Smooth muscle cell (in vitro differentiated cells): Measurements from ENCODE around the gene SLC7A8. TPM values are rescaled to one million over a fixed set of nuclear protein-coding genes. Genes with fewer than 3 reads are reported as not detected.

Experiments used
- DNase-seq: peaks from one replicate; lab custom pipeline; 2025; ENCODE audit not compliant: unreplicated experiment; lab: John Stamatoyannopoulos, UW
- H2AFZ ChIP-seq: fragments of 200-600 bp; sonication (generic); 2 replicates; pipeline ENCODE4 v1.6.0; 2016; ENCODE audit warnings: antibody characterized with exemption, low read depth, mild to moderate bottlenecking
- H3F3A ChIP-seq: fragments of 200-600 bp; sonication (generic); 2 replicates; pipeline ENCODE4 v1.6.0; 2017; ENCODE audit warnings: antibody characterized with exemption, low read depth
- H3K27ac ChIP-seq: fragments of 200-600 bp; sonication (generic); 2 replicates; pipeline ENCODE4 v1.5.1; 2016; ENCODE audit warnings: low read depth, mild to moderate bottlenecking
- H3K27me3 ChIP-seq: fragments of 200-600 bp; sonication (generic); 2 replicates; pipeline ENCODE4 v1.6.1; 2016; ENCODE audit warnings: low read depth, mild to moderate bottlenecking
- H3K36me3 ChIP-seq: fragments of 200-600 bp; sonication (generic); 2 replicates; pipeline ENCODE4 v1.5.1; 2016; ENCODE audit warnings: low read depth
- H3K4me1 ChIP-seq: fragments of 200-600 bp; sonication (generic); 2 replicates; pipeline ENCODE4 v1.5.1; 2016; ENCODE audit warnings: low read depth
- H3K4me2 ChIP-seq: fragments of 200-600 bp; sonication (generic); 2 replicates; pipeline ENCODE4 v1.6.0; 2016; ENCODE audit warnings: mild to moderate bottlenecking
- H3K4me3 ChIP-seq: fragments of 200-600 bp; sonication (generic); 2 replicates; pipeline ENCODE4 v1.5.1; 2016; ENCODE audit warnings: mild to moderate bottlenecking
- H3K79me2 ChIP-seq: fragments of 200-600 bp; sonication (generic); 2 replicates; pipeline ENCODE4 v1.6.0; 2016; ENCODE audit warnings: low read depth, mild to moderate bottlenecking
- H3K9ac ChIP-seq: fragments of 200-600 bp; sonication (generic); 2 replicates; pipeline ENCODE4 v1.6.0; 2016; ENCODE audit warnings: low read depth
- H3K9me3 ChIP-seq: fragments of 200-600 bp; sonication (generic); replicated peaks from 2 replicates; pipeline ENCODE4 v1.5.1; 2016; ENCODE audit warnings: low read depth
- H4K20me1 ChIP-seq: fragments of 200-600 bp; sonication (generic); 2 replicates; pipeline ENCODE4 v1.6.0; 2016; ENCODE audit warnings: low read depth
- WGBS: methylation state at CpG from one replicate; pipeline ENCODE4 v1.1.7; 2016; ENCODE audit warnings: low lambda C conversion rate; 5-methylcytosine and 5-hydroxymethylcytosine counted together
- polyA plus RNA-seq: library from polyadenylated mRNA; unstranded; fragments of >200 nt; fragmentation: Nextera tagmentation; extraction: Ambion mirVana; gene quantifications from 2 replicates; pipeline ENCODE4 v1.2.1, GENCODE V29; 2016
- total RNA-seq: library from RNA; depleted of rRNA; stranded (reverse); fragments of >200 nt; gene quantifications from 2 replicates; pipeline ENCODE4 v1.2.3, GENCODE V29; 2014
- TF ChIP-seq, protein P1 (sequence below): fragments of 200-600 bp; sonication (generic); IDR thresholded peaks from 2 replicates; pipeline ENCODE4 v1.5.1; 2017; ENCODE audit warnings: borderline replicate concordance, mild to moderate bottlenecking, antibody characterized with exemption; ENCODE audit not compliant: insufficient read depth, poor library complexity, severe bottlenecking

SLC7A8 gene
- total and polyA plus RNA-seq, 2 experiments from 2014 or later, result 16.4 to 26.0 TPM

DNA sequence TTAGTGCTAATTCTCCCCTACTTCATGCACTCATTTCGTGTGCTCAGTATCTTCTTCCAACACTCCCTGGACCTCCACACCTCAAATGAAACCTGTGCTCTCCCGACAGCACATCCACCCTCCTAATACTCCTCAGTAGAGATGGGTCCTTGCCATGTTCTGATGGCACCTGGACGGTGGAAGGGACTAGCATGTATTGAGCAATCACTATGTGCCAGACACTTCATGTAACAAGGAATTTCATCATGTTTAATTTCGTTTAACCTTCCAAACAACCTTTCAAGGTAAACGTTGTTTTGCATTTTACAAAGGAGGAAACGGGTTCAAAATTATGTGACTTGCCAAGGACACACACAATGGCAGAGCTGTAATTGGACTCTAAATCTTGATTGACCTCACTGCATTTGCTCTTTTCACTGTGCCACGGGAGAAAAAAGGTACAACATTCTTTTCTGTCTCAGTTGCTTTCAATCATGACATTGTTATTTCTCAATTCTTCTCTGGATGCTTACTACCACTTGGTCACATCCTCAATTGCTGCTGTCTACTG, 12.2 kb upstream of the SLC7A8 start:
- no peaks in the 10 kb centered on the region for H3K36me3 ChIP-seq
- H3K9me3 ChIP-seq, result no peaks in the 10 kb centered on the region
- H4K20me1 ChIP-seq, result no peaks in the 10 kb centered on the region
- H3K9ac ChIP-seq, result no peak overlapping the region
- no peak for DNase-seq
- no peak overlapping the region for H2AFZ ChIP-seq
- H3K79me2 ChIP-seq, result no peaks in the 10 kb centered on the region
- H3K27ac ChIP-seq, result no peak overlapping the region
- no peaks in the 10 kb centered on the region for H3K27me3 ChIP-seq
- H3F3A ChIP-seq, result no peaks in the 10 kb centered on the region
- no peak overlapping the region for H3K4me3 ChIP-seq
- H3K4me2 ChIP-seq, result no peak overlapping the region
- TF ChIP-seq, protein P1, sequence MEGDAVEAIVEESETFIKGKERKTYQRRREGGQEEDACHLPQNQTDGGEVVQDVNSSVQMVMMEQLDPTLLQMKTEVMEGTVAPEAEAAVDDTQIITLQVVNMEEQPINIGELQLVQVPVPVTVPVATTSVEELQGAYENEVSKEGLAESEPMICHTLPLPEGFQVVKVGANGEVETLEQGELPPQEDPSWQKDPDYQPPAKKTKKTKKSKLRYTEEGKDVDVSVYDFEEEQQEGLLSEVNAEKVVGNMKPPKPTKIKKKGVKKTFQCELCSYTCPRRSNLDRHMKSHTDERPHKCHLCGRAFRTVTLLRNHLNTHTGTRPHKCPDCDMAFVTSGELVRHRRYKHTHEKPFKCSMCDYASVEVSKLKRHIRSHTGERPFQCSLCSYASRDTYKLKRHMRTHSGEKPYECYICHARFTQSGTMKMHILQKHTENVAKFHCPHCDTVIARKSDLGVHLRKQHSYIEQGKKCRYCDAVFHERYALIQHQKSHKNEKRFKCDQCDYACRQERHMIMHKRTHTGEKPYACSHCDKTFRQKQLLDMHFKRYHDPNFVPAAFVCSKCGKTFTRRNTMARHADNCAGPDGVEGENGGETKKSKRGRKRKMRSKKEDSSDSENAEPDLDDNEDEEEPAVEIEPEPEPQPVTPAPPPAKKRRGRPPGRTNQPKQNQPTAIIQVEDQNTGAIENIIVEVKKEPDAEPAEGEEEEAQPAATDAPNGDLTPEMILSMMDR, result no peak
- WGBS, result 88% methylated on average over 7 of the region's 7 CpGs
- H3K4me1 ChIP-seq, result no peaks in the 10 kb centered on the region

DNA sequence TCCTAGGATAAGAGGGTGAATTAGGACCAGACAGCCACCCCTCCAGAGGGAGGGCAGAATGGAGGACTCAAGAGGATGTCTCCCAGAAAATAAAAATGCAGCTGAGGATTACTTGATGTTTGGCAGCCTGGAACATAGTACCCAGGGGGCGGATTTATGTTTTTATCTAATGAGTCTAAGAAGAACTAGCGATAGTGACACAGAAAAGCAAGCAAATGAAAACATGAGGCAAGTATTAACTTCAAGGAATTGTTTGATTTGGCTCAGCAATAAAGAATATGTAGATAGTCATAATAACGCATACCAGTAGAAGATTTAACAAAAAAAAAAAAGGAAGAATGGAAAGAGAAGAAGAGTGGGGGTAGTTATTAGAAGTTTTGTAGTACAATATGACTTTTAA, 10.0 kb upstream of the SLC7A8 start:
- no peak overlapping the region for H3K27ac ChIP-seq
- H3K79me2 ChIP-seq, result no peaks in the 10 kb centered on the region
- TF ChIP-seq, protein P1, result no peak
- no peaks in the 10 kb centered on the region for H3K4me1 ChIP-seq
- no peak overlapping the region for H3K4me2 ChIP-seq
- no peak overlapping the region for H2AFZ ChIP-seq
- H3F3A ChIP-seq, result no peaks in the 10 kb centered on the region
- H3K27me3 ChIP-seq, result no peaks in the 10 kb centered on the region
- H3K36me3 ChIP-seq, result no peaks in the 10 kb centered on the region
- DNase-seq, result no peak
- WGBS, result 91% methylated on average over 3 of the region's 3 CpGs
- H3K9ac ChIP-seq, result no peak overlapping the region
- H4K20me1 ChIP-seq, result no peaks in the 10 kb centered on the region
- H3K4me3 ChIP-seq, result no peak overlapping the region
- no peaks in the 10 kb centered on the region for H3K9me3 ChIP-seq

DNA sequence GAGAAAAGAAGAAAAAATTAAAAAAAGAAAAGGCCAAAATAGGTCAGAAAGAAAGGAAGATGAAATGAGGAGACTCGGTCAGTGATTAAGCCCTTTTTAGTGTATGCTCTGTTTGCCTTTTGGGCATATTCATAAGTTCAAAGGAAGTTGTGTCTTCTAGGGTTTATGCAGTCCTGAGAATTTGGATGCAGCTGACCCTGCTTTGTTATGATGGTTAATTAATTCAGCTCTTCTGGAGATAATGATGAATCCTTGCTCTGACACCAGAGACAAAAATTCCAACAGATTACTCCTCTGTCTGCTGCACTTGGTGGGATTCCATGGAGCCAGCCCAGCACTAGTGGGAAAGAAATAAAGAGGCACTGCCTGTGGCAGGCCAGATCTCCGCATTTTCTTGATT, 4.5 kb upstream of the SLC7A8 start:
- Histone ChIP-seq H3K4me2 (no peak overlapping the region), H4K20me1 (no peaks in the 10 kb centered on the region), H3K4me3 (no peak overlapping the region), H3K9me3 (no peaks in the 10 kb centered on the region), H3K27ac (no peak overlapping the region), H3K9ac (no peak overlapping the region), H3K36me3 (no peaks in the 10 kb centered on the region), H3K79me2 (no peaks in the 10 kb centered on the region), H3K27me3 (no peaks in the 10 kb centered on the region), H3F3A (no peaks in the 10 kb centered on the region), H2AFZ (no peak overlapping the region), H3K4me1 (no peaks in the 10 kb centered on the region)
- no peak for DNase-seq
- TF ChIP-seq, protein P1, result no peak
- WGBS, result 58% methylated on average over 2 of the region's 2 CpGs
